ENCODE measurements around the gene CTDSPL2. TPM values are rescaled to one million over a fixed set of nuclear protein-coding genes. Genes with fewer than 3 reads are reported as not detected.
"Not testable (repeated sequence)": the region's sequence is repeated elsewhere in the genome, so short reads cannot be mapped to it uniquely, and the experiment has no call there.

The CTDSPL2 gene
- total RNA-seq, 1 donor from 2014 or later, result 45.2 TPM

- H3K4me3 ChIP-seq (ENCODE audit: low read depth, low read length), result no peak overlapping the region
- TF ChIP-seq CTCF (conservative IDR thresholded peaks at IDR 0.05; ENCODE audit: low read depth, low read length), result no peak
- no peak for DNase-seq (ENCODE audit: low read depth)
These were observed 123.3 kb downstream of the CTDSPL2 start for GRCh38 chr15:44550734-44551133.

DNA sequence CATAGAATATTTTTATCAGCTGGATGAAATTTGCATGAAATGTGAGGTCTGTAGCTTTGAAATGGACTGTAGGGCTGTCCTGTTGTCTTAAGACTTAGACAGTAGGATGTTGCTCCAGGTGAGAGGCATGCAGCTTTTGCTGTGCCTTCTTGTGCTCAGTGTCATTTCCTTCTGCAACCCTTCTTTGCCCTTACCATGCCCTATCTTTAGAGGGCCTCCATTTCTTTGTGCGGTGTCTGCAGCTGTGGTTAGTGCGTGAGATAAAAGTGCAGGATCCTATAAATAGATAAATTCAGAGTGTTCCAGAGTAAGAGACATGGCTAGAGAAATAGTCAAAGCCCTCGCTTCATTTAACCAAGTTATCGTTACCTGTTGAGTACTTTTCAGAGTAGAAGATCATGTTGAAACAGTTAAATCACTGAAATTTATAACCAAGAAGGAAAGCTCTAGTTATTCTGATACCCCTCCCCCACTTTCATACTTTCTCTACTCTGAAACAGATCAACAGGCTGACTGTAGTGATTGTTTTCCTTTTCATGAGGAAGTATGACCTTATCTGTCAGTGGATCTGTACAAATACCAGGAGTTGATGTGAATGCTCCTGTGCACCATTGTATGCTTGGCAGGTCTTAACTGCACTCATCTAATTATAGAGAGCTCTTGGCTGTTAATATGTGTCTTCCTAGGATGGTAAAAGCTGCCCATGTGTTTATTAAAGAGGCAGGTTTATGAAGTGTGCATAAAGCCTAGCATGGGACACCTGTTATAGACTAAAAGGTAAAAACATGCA is 127.7 kb downstream of the CTDSPL2 start:
- DNase-seq (ENCODE audit: low read depth), result no peak
- H3K4me3 ChIP-seq (ENCODE audit: low read depth, low read length), result no peak overlapping the region
- TF ChIP-seq CTCF (conservative IDR thresholded peaks at IDR 0.05; ENCODE audit: low read depth, low read length), result no peak

DNA sequence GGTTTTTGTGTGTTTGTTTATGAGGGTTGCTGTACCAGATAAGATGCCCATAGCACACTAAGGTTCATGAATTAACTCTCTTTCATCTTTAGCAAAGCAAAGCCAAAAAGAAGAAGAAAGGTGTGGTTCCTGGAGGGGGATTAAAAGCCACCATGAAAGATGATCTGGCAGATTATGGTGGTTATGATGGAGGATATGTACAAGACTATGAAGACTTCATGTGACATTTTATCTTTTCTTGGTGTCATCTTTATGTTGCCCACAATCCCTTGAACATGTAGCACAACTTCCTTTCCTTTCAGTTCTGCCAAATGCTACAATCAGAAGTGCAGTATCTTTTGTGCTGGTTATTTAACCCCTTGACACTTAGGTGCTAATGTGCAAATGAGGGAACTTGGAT is 133.5 kb downstream of the CTDSPL2 start:
- not testable (repeated sequence) for H3K4me3 ChIP-seq (ENCODE audit: low read depth, low read length); DNase-seq (ENCODE audit: low read depth)

GRCh38 chr15:44565387-44566154 is 138.1 kb downstream of the CTDSPL2 start:
- no peak for DNase-seq (ENCODE audit: low read depth)
- TF ChIP-seq CTCF (conservative IDR thresholded peaks at IDR 0.05; ENCODE audit: low read depth, low read length), result no peak
- H3K4me3 ChIP-seq (ENCODE audit: low read depth, low read length), result no peak overlapping the region

- H3K4me3 ChIP-seq (ENCODE audit: low read depth, low read length), result no peak overlapping the region
- no peak for TF ChIP-seq CTCF (conservative IDR thresholded peaks at IDR 0.05; ENCODE audit: low read depth, low read length)
- DNase-seq (ENCODE audit: low read depth), result no peak
These were observed 138.7 kb downstream of the CTDSPL2 start for GRCh38 chr15:44566155-44566540.

- DNase-seq (ENCODE audit: low read depth), result no peak
- TF ChIP-seq CTCF (conservative IDR thresholded peaks at IDR 0.05; ENCODE audit: low read depth, low read length), result no peak
- H3K4me3 ChIP-seq (ENCODE audit: low read depth, low read length), result no peak overlapping the region
These were observed 140.9 kb downstream of the CTDSPL2 start for GRCh38 chr15:44568338-44568737.

GRCh38 chr15:44569316-44569715 is 141.9 kb downstream of the CTDSPL2 start:
- no peak overlapping the region for H3K4me3 ChIP-seq (ENCODE audit: low read depth, low read length)
- DNase-seq (ENCODE audit: low read depth), result no peak
- no peak for TF ChIP-seq CTCF (conservative IDR thresholded peaks at IDR 0.05; ENCODE audit: low read depth, low read length)

All from epithelial cell of proximal tubule (primary cell).